Lower lobe of right lung (tissue), 2 donors: Measurements from ENCODE around the gene POLE. TPM values are rescaled to one million over a fixed set of nuclear protein-coding genes. Genes with fewer than 3 reads are reported as not detected.

Experiments used
- ATAC-seq, 2 donors: fragments of 200-7000 bp; cut with Tn5 transposase; one replicate each; pipeline ENCODE4 v1.9.1; 2020 to 2022; ENCODE audit warnings: mild to moderate bottlenecking in 2 of 2, moderate library complexity in 2 of 2
- DNase-seq: peaks from one replicate; pipeline ENCODE4 v3.0.0-alpha.2; 2020
- H3K27ac ChIP-seq: fragments of 200-600 bp; one replicate; pipeline ENCODE4 v1.8.0; 2022
- H3K27me3 ChIP-seq: fragments of 200-600 bp; one replicate; pipeline ENCODE4 v1.8.0; 2022; ENCODE audit warnings: low read depth
- H3K36me3 ChIP-seq: fragments of 200-600 bp; one replicate; pipeline ENCODE4 v1.8.0; 2022; ENCODE audit warnings: mild to moderate bottlenecking
- H3K4me1 ChIP-seq: fragments of 200-600 bp; one replicate; pipeline ENCODE4 v1.8.0; 2022
- H3K4me3 ChIP-seq: fragments of 200-600 bp; one replicate; pipeline ENCODE4 v1.8.0; 2022; ENCODE audit warnings: mild to moderate bottlenecking
- H3K9me3 ChIP-seq: fragments of 200-600 bp; one replicate; pipeline ENCODE4 v1.8.0; 2022
- intact Hi-C: fragments of 100-400 bp; cut with DNase I; formaldehyde crosslinking; loops from one replicate; pipeline ENCODE4 v1.11.0; 2022
- total RNA-seq: library from RNA; stranded (reverse); fragmentation: NEBNext Ultra II Directional; extraction: Animal tissue kit (Norgen Biotek cat#: 25700); gene quantifications from one replicate; pipeline ENCODE4 v1.2.1, GENCODE V29; 2021
- TF ChIP-seq, protein P1 (sequence below): fragments of 200-600 bp; IDR thresholded peaks from one replicate; pipeline ENCODE4 v1.8.0; 2022; ENCODE audit warnings: antibody characterized with exemption, mild to moderate bottlenecking
- donor health status: DM: no; HTN: yes; CAD: no; lungs with severe emphysema.

POLE gene
- total RNA-seq, 1 donor from 2014 or later, result 28.0 TPM

- Histone ChIP-seq H3K9me3 (peaks cover 6% of the 10 kb centered on the region), H3K27ac (no peak overlapping the region), H3K4me3 (no peak overlapping the region), H3K36me3 (no peaks in the 10 kb centered on the region), H3K27me3 (peaks cover 51% of the 10 kb centered on the region), H3K4me1 (peaks cover 9% of the 10 kb centered on the region)
- ATAC-seq (no peak), DNase-seq (no peak)
- intact Hi-C loops, result no loop called here
- TF ChIP-seq, protein P1, sequence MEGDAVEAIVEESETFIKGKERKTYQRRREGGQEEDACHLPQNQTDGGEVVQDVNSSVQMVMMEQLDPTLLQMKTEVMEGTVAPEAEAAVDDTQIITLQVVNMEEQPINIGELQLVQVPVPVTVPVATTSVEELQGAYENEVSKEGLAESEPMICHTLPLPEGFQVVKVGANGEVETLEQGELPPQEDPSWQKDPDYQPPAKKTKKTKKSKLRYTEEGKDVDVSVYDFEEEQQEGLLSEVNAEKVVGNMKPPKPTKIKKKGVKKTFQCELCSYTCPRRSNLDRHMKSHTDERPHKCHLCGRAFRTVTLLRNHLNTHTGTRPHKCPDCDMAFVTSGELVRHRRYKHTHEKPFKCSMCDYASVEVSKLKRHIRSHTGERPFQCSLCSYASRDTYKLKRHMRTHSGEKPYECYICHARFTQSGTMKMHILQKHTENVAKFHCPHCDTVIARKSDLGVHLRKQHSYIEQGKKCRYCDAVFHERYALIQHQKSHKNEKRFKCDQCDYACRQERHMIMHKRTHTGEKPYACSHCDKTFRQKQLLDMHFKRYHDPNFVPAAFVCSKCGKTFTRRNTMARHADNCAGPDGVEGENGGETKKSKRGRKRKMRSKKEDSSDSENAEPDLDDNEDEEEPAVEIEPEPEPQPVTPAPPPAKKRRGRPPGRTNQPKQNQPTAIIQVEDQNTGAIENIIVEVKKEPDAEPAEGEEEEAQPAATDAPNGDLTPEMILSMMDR, result no peak
Measured at GRCh38 chr12:132614029-132614428, 73.1 kb downstream of the POLE start.

- no peak for ATAC-seq
- peaks cover 50% of the 10 kb centered on the region for H3K27me3 ChIP-seq
- DNase-seq, result no peak
- peaks cover 9% of the 10 kb centered on the region for H3K4me1 ChIP-seq
- H3K4me3 ChIP-seq, result no peak overlapping the region
- TF ChIP-seq, protein P1, result no peak
- H3K36me3 ChIP-seq, result no peaks in the 10 kb centered on the region
- intact Hi-C loops, result no loop called here
- H3K9me3 ChIP-seq, result peaks cover 4% of the 10 kb centered on the region
- H3K27ac ChIP-seq, result no peak overlapping the region
Measured at GRCh38 chr12:132611620-132612019, 75.5 kb downstream of the POLE start.

GRCh38 chr12:132610866-132611602 lies 76.1 kb downstream of the POLE start:
- DNase-seq (no peak), ATAC-seq (no peak)
- no peak overlapping the region for H3K4me3 ChIP-seq
- H3K27me3 ChIP-seq, result peaks cover 47% of the 10 kb centered on the region
- H3K4me1 ChIP-seq, result peaks cover 9% of the 10 kb centered on the region
- no peaks in the 10 kb centered on the region for H3K9me3 ChIP-seq
- H3K27ac ChIP-seq, result no peak overlapping the region
- intact Hi-C loops, result no loop called here
- TF ChIP-seq, protein P1, result no peak
- no peaks in the 10 kb centered on the region for H3K36me3 ChIP-seq

GRCh38 chr12:132610051-132610759 lies 76.9 kb downstream of the POLE start, which contains the start of gene LRCOL1:
Gene LRCOL1 (minus strand): TSS chr12:132610582. CDS start chr12:132606251, 4,331 bp downstream.
- Histone ChIP-seq H3K27ac (no peak within 1 kb of the TSS), H3K27me3 (peaks cover 43% of the 10 kb centered on the region), H3K4me1 (peaks cover 9% of the 10 kb centered on the region), H3K4me3 (peak within 1 kb of the TSS; percentile 36), H3K36me3 (no peaks in the 10 kb centered on the region), H3K9me3 (no peaks in the 10 kb centered on the region)
- TF ChIP-seq, protein P1, result no peak
- intact Hi-C loops, result no loop called here
- ATAC-seq (peak; percentile 66 to 70), DNase-seq (peak; percentile 76)

- peaks cover 13% of the 10 kb centered on the region for H3K4me1 ChIP-seq
- no peak overlapping the region for H3K27ac ChIP-seq
- intact Hi-C loops, result no loop called here
- H3K9me3 ChIP-seq, result no peaks in the 10 kb centered on the region
- DNase-seq (no peak), ATAC-seq (peak in 1 of 2 donors; percentile 20)
- H3K36me3 ChIP-seq, result no peaks in the 10 kb centered on the region
- TF ChIP-seq, protein P1, result no peak
- no peak overlapping the region for H3K4me3 ChIP-seq
- peaks cover 60% of the 10 kb centered on the region for H3K27me3 ChIP-seq
Measured at GRCh38 chr12:132608231-132609171, 78.6 kb downstream of the POLE start.
